Measurements from ENCODE around the gene DPP4. TPM values are rescaled to one million over a fixed set of nuclear protein-coding genes. Genes with fewer than 3 reads are reported as not detected.
A peak's percentile ranks its signal among the peaks of the same experiment; 100 is the strongest.

Gene DPP4
- total RNA-seq, 6 experiments from 2014 or later = 17.8 to 39.8 (median 26.3) TPM

GRCh38 chr2:162028511-162028910 lies 45.5 kb downstream of the DPP4 start:
- WGBS (ENCODE audit: insufficient coverage, low coverage, low lambda C conversion rate, missing lambda C conversion rate) = 100% methylated on average over 4 of the region's 4 CpGs

DNA sequence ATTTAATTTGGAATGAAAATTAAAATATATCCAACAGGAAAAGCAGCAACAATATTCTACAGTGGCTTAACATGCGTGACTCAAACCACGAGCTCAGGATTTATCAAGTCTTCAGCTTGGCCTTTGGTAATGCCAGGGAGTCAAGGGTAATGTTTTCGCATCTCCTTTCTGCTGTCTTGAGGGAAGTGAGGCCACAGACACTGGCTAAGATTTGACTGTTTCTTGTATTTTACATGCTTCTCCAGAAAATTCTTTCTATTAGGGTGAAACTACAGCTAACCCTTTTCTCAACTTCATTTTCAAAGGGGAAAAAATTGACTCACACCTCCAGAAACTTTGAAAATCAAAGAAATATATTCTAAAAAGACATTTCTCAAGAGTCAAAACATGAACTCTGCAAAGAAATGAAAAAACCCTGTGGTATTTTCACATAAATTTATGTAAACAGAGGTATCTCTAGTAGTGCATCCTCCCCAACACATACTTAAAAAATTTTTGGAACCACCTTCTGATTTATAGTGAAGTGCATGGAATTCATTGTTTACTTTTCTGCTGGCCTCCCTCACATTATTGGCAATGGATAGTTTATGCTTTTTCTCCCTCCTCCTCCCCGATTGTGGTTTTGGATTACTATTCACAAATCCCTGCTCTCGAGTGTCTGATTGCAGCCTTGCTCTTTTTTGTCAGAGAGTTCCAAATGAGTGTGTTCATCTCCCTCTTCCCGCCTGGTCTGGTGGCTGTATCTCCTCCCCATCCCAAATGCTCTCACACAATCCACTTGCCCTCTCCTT lies 48.7 kb downstream of the DPP4 start:
- Histone ChIP-seq H3K36me3 (no peaks in the 10 kb centered on the region), H3K9me3 (no peaks in the 10 kb centered on the region), H3K27me3 (no peaks in the 10 kb centered on the region), H3K4me1 (peaks cover 0 to 47% (median 8%) of the 10 kb centered on the region in 4 donors), H3K4me3 (no peak overlapping the region), H3K27ac (no peak overlapping the region)
- no peak for DNase-seq
- 76% methylated on average over 6 of the region's 6 CpGs for WGBS (ENCODE audit: insufficient coverage, low coverage, low lambda C conversion rate, missing lambda C conversion rate)
- intact Hi-C loops (cut with DNase I) = no loop called here
- ATAC-seq = no peak
- TF ChIP-seq CTCF (IDR thresholded peaks at IDR 0.05) = no peak
- TF ChIP-seq POLR2A (IDR thresholded peaks at IDR 0.05) = no peak

More at GRCh38 chr2:162028511-162028910, 45.5 kb downstream of the DPP4 start:
- no peak for ATAC-seq
- Histone ChIP-seq H3K27me3 (no peaks in the 10 kb centered on the region), H3K27ac (peak overlapping the region in 2 of 3 donors; percentile 79 to 87), H3K9me3 (no peaks in the 10 kb centered on the region), H3K4me1 (peaks cover 0 to 32% (median 3%) of the 10 kb centered on the region in 4 donors), H3K4me3 (no peak overlapping the region), H3K36me3 (no peaks in the 10 kb centered on the region)
- intact Hi-C loops (cut with DNase I) = no loop called here
- TF ChIP-seq CTCF (IDR thresholded peaks at IDR 0.05) (no peak), POLR2A (IDR thresholded peaks at IDR 0.05) (no peak)
- DNase-seq = no peak

GRCh38 chr2:162022290-162022945 lies 51.6 kb downstream of the DPP4 start:
- Histone ChIP-seq H3K36me3 (no peaks in the 10 kb centered on the region), H3K27ac (peak overlapping the region in 2 of 3 donors; percentile 75 to 82), H3K9me3 (no peaks in the 10 kb centered on the region), H3K27me3 (no peaks in the 10 kb centered on the region), H3K4me3 (no peak overlapping the region), H3K4me1 (peaks cover 0 to 30% (median 8%) of the 10 kb centered on the region in 4 donors)
- peak; percentile 91 to 97 (median 95) for ATAC-seq
- intact Hi-C loops (cut with DNase I) = no loop called here
- 20% methylated on average over 3 of the region's 3 CpGs for WGBS (ENCODE audit: insufficient coverage, low coverage, low lambda C conversion rate, missing lambda C conversion rate)
- TF ChIP-seq POLR2A (IDR thresholded peaks at IDR 0.05) = no peak
- TF ChIP-seq CTCF (IDR thresholded peaks at IDR 0.05) = no peak
- DNase-seq = peak in 1 of 3 donors; percentile 84

GRCh38 chr2:162021516-162022058 lies 52.4 kb downstream of the DPP4 start:
- Histone ChIP-seq H3K27ac (peak overlapping the region in 2 of 3 donors; percentile 75 to 82), H3K9me3 (no peaks in the 10 kb centered on the region), H3K36me3 (no peaks in the 10 kb centered on the region), H3K4me1 (peaks cover 0 to 22% (median 5%) of the 10 kb centered on the region in 4 donors), H3K4me3 (no peak overlapping the region), H3K27me3 (no peaks in the 10 kb centered on the region)
- ATAC-seq = no peak
- 74% methylated on average over 7 of the region's 7 CpGs for WGBS (ENCODE audit: insufficient coverage, low coverage, low lambda C conversion rate, missing lambda C conversion rate)
- intact Hi-C loops (cut with DNase I) = no loop called here
- TF ChIP-seq POLR2A (IDR thresholded peaks at IDR 0.05) (no peak), CTCF (IDR thresholded peaks at IDR 0.05) (no peak)
- no peak for DNase-seq
